ENCODE data around the gene TACC2.

The TACC2 gene

GRCh38 chr10:122173766-122174435, 184.9 kb downstream of the TACC2 start:
- no peak for DNase-seq

GRCh38 chr10:122176232-122177213, 187.6 kb downstream of the TACC2 start:
- no peak for DNase-seq

GRCh38 chr10:122178655-122179054, 189.7 kb downstream of the TACC2 start:
- DNase-seq: no peak

- DNase-seq: no peak
Observed at GRCh38 chr10:122181041-122181732, 192.2 kb downstream of the TACC2 start.

- no peak for DNase-seq
Observed at GRCh38 chr10:122181876-122182275, 192.9 kb downstream of the TACC2 start.

- no peak for DNase-seq
Observed at GRCh38 chr10:122182308-122182707, 193.3 kb downstream of the TACC2 start.

- no peak for DNase-seq
Observed at GRCh38 chr10:122184254-122184653, 195.3 kb downstream of the TACC2 start.

GRCh38 chr10:122185643-122186042, 196.7 kb downstream of the TACC2 start:
- no peak for DNase-seq

GRCh38 chr10:122186816-122187810, 198.2 kb downstream of the TACC2 start:
- DNase-seq: no peak

GRCh38 chr10:122188706-122189105, 199.7 kb downstream of the TACC2 start:
- no peak for DNase-seq

GRCh38 chr10:122189185-122189584, 200.2 kb downstream of the TACC2 start:
- no peak for DNase-seq

GRCh38 chr10:122190176-122190943, 201.4 kb downstream of the TACC2 start:
- DNase-seq: no peak

- DNase-seq: no peak
Observed at GRCh38 chr10:122191936-122192541, 203.1 kb downstream of the TACC2 start.

GRCh38 chr10:122194251-122194650, 205.3 kb downstream of the TACC2 start:
- no peak for DNase-seq

GRCh38 chr10:122196218-122196617, 207.3 kb downstream of the TACC2 start:
- DNase-seq: no peak

GRCh38 chr10:122197611-122198222, 208.8 kb downstream of the TACC2 start:
- DNase-seq: no peak

GRCh38 chr10:122198631-122199030, 209.7 kb downstream of the TACC2 start:
- no peak for DNase-seq

GRCh38 chr10:122199070-122199469, 210.1 kb downstream of the TACC2 start:
- no peak for DNase-seq

GRCh38 chr10:122199689-122200088, 210.7 kb downstream of the TACC2 start:
- no peak for DNase-seq

- DNase-seq: no peak
Observed at GRCh38 chr10:122201401-122201800, 212.4 kb downstream of the TACC2 start.
